Mononuclear cell (primary cell): Measurements from ENCODE around the gene B3GALT2. TPM values are rescaled to one million over a fixed set of nuclear protein-coding genes. Genes with fewer than 3 reads are reported as not detected.

Experiments used
- H3K27me3 ChIP-seq: 2 replicates; pipeline ENCODE4 v1.6.0; 2011; ENCODE audit warnings: low read length, control low read depth; ENCODE audit not compliant: insufficient read depth
- H3K4me1 ChIP-seq: 2 replicates; pipeline ENCODE4 v1.5.1; 2011; ENCODE audit warnings: mild to moderate bottlenecking, low read length, control low read depth; ENCODE audit not compliant: insufficient read depth
- H3K4me3 ChIP-seq: 2 replicates; pipeline ENCODE4 v1.5.1; 2011; ENCODE audit warnings: mild to moderate bottlenecking, low read length, moderate library complexity
- H3K9me3 ChIP-seq: 2 replicates; pipeline ENCODE4 v1.5.1; 2011; ENCODE audit warnings: low read depth, mild to moderate bottlenecking, control low read depth, low read length
- total RNA-seq: library from RNA; depleted of rRNA; stranded (reverse); fragments of >200 nt; gene quantifications from one replicate; pipeline ENCODE4 v1.2.3, GENCODE V29; 2012

Gene B3GALT2
- total RNA-seq, 1 donor, result 0.31 TPM

GRCh38 chr1:193144999-193145398, 41.4 kb downstream of the B3GALT2 start:
- Histone ChIP-seq H3K27me3 (no peaks in the 10 kb centered on the region), H3K9me3 (no peaks in the 10 kb centered on the region), H3K4me3 (no peak overlapping the region), H3K4me1 (no peaks in the 10 kb centered on the region)

DNA sequence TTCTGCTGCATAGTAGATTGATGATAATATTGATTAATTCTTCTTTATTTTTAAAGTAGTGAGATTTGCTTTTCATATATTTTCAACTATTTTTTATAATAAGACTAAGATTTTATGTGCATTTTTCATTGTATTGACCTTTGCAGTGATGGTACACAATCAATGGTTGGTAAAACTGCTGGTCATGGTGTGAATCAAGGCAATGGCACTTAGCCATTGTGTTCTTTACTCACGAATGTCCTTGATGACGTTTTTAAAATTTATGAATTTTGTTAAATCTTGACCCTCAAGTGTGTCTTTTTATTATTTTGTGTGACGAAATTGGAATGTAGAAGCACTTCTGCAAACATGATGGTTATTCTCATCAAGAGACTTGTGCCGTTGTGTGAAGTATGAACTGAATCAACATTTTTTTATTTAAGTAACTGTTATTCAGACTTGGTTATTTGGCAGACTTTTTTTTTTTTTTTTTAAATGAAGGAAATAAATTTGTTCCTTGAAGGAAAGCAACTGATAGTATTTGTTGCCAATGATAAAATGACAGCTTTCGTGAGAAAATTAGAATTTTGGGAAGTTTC, 42.0 kb downstream of the B3GALT2 start:
- Histone ChIP-seq H3K27me3 (no peaks in the 10 kb centered on the region), H3K9me3 (no peaks in the 10 kb centered on the region), H3K4me3 (no peak overlapping the region), H3K4me1 (no peaks in the 10 kb centered on the region)

DNA sequence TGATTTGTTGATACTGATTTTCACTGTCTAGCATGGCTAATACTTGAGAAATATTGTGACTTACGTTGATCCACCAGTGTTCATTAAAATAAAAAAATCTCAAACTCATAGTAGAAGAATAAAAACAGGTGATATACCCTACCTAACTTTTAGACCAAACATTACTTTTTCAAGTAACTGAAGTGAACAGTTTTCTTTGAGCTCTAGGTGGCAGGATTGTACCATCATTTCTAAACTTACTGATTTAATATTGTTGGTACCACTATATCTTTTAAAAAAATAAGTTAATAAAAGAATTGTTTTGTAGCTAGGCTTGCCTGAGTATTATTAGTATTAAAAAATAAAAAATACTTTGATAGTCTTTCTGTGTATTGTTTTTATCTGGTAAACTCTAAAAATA, 43.1 kb downstream of the B3GALT2 start:
- Histone ChIP-seq H3K4me1 (no peaks in the 10 kb centered on the region), H3K9me3 (no peaks in the 10 kb centered on the region), H3K4me3 (no peak overlapping the region), H3K27me3 (no peaks in the 10 kb centered on the region)

DNA sequence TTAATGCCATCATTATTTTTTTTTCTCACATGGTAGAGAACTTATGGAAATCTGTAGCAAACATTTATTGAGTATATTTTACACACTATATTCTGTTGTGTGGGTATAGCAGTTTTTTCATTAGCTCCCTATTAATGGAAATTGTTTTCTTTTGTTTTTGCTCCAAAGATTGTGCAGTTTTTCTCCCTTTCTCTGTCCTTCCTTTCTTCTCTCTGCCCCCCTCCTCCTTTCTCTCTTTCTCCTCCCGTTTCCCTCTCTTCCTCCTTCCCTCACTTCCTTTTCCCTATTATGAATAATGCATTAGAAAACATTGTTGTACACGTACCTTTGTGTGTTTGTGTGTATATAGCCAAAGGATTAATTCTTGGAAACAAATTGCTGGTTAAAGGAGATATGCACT, 44.0 kb downstream of the B3GALT2 start:
- H3K27me3 ChIP-seq, result no peaks in the 10 kb centered on the region
- no peaks in the 10 kb centered on the region for H3K4me1 ChIP-seq
- no peaks in the 10 kb centered on the region for H3K9me3 ChIP-seq
- no peak overlapping the region for H3K4me3 ChIP-seq

DNA sequence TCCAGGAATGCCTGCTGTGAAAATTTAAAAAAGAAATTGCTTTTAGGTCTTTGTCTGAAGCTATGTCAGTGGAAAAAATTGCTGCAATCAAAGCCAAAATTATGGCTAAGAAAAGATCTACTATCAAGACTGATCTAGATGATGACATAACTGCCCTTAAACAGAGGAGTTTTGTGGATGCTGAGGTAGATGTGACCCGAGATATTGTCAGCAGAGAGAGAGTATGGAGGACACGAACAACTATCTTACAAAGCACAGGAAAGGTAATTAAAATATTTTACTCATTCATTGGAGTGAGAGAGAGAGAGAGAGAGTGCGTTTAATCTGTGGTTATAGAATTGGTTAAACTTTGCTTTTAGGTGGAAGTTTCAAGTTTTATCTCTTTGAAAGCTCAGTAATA, 44.6 kb downstream of the B3GALT2 start:
- no peak overlapping the region for H3K4me3 ChIP-seq
- H3K4me1 ChIP-seq, result no peaks in the 10 kb centered on the region
- H3K27me3 ChIP-seq, result no peaks in the 10 kb centered on the region
- H3K9me3 ChIP-seq, result no peaks in the 10 kb centered on the region

DNA sequence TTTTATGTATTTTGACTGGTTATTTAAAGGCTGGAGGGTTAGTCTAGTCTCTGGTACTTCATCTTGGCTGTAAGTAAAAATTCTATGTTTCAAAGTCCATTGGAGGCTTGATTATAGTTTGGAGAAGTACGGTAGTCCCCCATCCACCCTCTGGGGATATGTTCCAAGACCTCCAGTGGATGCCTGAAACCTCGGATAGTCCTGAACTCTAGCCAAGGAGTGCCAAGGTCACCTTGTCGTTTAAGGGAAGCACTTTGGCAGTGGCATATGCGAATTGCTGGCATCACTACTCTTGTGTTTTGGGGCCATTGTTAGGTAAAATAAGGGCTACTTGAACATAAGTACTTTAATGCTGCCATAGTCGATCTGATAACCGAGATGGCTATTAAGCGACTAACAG, 46.2 kb downstream of the B3GALT2 start:
- no peaks in the 10 kb centered on the region for H3K27me3 ChIP-seq
- no peak overlapping the region for H3K4me3 ChIP-seq
- no peaks in the 10 kb centered on the region for H3K9me3 ChIP-seq
- H3K4me1 ChIP-seq, result no peaks in the 10 kb centered on the region

GRCh38 chr1:193131266-193131860, 55.0 kb downstream of the B3GALT2 start:
- H3K27me3 ChIP-seq, result no peaks in the 10 kb centered on the region
- H3K4me1 ChIP-seq, result peaks cover 4% of the 10 kb centered on the region
- no peaks in the 10 kb centered on the region for H3K9me3 ChIP-seq
- H3K4me3 ChIP-seq, result no peak overlapping the region

Other genes with a start within 250 kb of the B3GALT2 start
- 19.7 TPM for gene UCHL5, start 127.3 kb downstream of the B3GALT2 start, total RNA-seq
- 105 TPM for gene RO60, start 127.0 kb downstream of the B3GALT2 start, total RNA-seq
- 2.3 TPM for gene GLRX2, start 81.2 kb downstream of the B3GALT2 start, total RNA-seq
- gene CDC73, start 64.6 kb downstream of the B3GALT2 start, total RNA-seq, result 40.2 TPM